ENCODE measurements around the gene TREM1.
"Not testable (repeated sequence)": the region's sequence is repeated elsewhere in the genome, so short reads cannot be mapped to it uniquely, and the experiment has no call there.

The TREM1 gene

GRCh38 chr6:41286544-41287346 is at the start of gene TREM1:
TSS of gene TREM1 (minus strand) at chr6:41286682. CDS start at chr6:41286655, 27 bp downstream.
- FAIRE-seq = no peak

- FAIRE-seq = no peak
These were observed 49.5 kb upstream of the TREM1 start for GRCh38 chr6:41335943-41336342.

GRCh38 chr6:41335296-41335695 is 48.8 kb upstream of the TREM1 start, which contains the start of gene NCR2:
TSS of gene NCR2 (plus strand) at chr6:41335608. CDS start at chr6:41335877, 269 bp downstream.
- no peak for FAIRE-seq

- no peak for FAIRE-seq
These were observed 48.1 kb upstream of the TREM1 start for GRCh38 chr6:41334482-41335040.

- FAIRE-seq = no peak
These were observed 46.6 kb upstream of the TREM1 start for GRCh38 chr6:41332842-41333736.

- no peak for FAIRE-seq
These were observed 45.8 kb upstream of the TREM1 start for GRCh38 chr6:41332241-41332640.

GRCh38 chr6:41331401-41332150 is 45.1 kb upstream of the TREM1 start:
- FAIRE-seq = no peak

GRCh38 chr6:41327177-41327576 is 40.7 kb upstream of the TREM1 start:
- FAIRE-seq = no peak

GRCh38 chr6:41326092-41326491 is 39.6 kb upstream of the TREM1 start:
- FAIRE-seq = no peak

- no peak for FAIRE-seq
These were observed 39.1 kb upstream of the TREM1 start for GRCh38 chr6:41325446-41326066.

- FAIRE-seq = no peak
These were observed 34.7 kb upstream of the TREM1 start for GRCh38 chr6:41321183-41321582.

- FAIRE-seq = no peak
These were observed 32.4 kb upstream of the TREM1 start for GRCh38 chr6:41318654-41319565.

- FAIRE-seq = no peak
These were observed 31.8 kb upstream of the TREM1 start for GRCh38 chr6:41318261-41318653.

- no peak for FAIRE-seq
These were observed 29.6 kb upstream of the TREM1 start for GRCh38 chr6:41315943-41316620.

GRCh38 chr6:41315203-41315602 is 28.7 kb upstream of the TREM1 start:
- FAIRE-seq = no peak

GRCh38 chr6:41306187-41306854 is 19.8 kb upstream of the TREM1 start:
- FAIRE-seq = peak; percentile 70

GRCh38 chr6:41302638-41303037 is 16.2 kb upstream of the TREM1 start:
- FAIRE-seq = no peak

- FAIRE-seq = no peak
These were observed 12.5 kb upstream of the TREM1 start for GRCh38 chr6:41298785-41299502.

GRCh38 chr6:41297248-41297647 is 10.8 kb upstream of the TREM1 start:
- not testable (repeated sequence) for FAIRE-seq

Measured in islet of Langerhans (tissue), 1 donor.